ENCODE results near the gene REP15. TPM values are rescaled to one million over a fixed set of nuclear protein-coding genes. Genes with fewer than 3 reads are reported as not detected.
"Not testable (repeated sequence)": the region's sequence is repeated elsewhere in the genome, so short reads cannot be mapped to it uniquely, and the experiment has no call there.

Gene REP15, protein sequence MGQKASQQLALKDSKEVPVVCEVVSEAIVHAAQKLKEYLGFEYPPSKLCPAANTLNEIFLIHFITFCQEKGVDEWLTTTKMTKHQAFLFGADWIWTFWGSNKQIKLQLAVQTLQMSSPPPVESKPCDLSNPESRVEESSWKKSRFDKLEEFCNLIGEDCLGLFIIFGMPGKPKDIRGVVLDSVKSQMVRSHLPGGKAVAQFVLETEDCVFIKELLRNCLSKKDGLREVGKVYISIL
- total RNA-seq, result 1 to 10 TPM; 1.5 to 2.7 TPM
- long read RNA-seq, donor 1, result 0 reads
- long read RNA-seq, donor 2, result 0 reads

DNA sequence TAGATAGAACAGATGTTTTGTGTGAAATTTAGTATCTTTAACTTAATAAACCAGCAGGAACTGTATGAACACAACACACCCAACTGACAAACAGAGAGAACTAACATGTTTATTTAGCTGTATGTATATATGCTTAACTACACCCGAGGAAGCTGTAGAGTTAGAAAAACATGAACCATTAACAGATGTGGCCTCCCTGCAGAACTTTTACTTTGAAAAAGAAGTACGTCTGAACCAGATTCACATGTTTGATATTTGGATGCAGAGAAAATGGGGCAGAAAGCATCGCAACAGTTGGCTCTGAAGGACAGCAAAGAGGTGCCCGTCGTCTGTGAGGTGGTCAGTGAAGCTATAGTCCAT lies at the start of gene REP15:
Gene REP15, plus strand, starts transcription at position 155 of the 360 bp plus-strand sequence. Its CDS starts 116 bp downstream, at position 271.
- no peak for DNase-seq (ENCODE audit: low spot score)
- intact Hi-C loops (cut with DNase I), result no loop called here

GRCh38 chr12:27650011-27650410 lies 46.2 kb upstream of the REP15 start:
- intact Hi-C loops (cut with DNase I), result loop anchor here in 1 of 2 donors (10.0 kb wide), 2 partner anchors 225 to 695 kb away; no protein-coding TSS in a partner anchor
- DNase-seq (ENCODE audit: low spot score), result no peak

DNA sequence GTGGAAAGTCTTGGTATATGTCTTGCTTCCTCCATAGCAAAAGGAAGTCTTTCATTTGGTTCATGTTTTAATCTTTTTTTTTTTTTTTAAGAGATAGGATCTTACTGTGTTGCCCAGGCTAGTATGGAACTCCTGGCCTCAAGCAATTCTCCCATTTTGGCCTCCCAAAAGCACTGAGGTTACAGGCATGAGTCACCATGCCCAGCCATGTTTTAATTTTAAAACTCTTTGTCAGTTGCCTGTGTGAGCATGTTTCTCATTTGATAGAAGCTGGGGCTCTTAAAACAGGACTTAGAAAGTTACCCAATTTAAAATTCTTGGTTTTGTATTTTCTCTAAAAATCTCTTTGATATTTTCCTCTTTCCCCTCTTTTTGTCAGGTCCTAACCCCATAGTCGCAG lies 45.0 kb upstream of the REP15 start:
- intact Hi-C loops (cut with DNase I), result loop anchor here in 1 of 2 donors (10.0 kb wide), 2 partner anchors 226 to 696 kb away; no protein-coding TSS in a partner anchor
- no peak for DNase-seq (ENCODE audit: low spot score)

- DNase-seq (ENCODE audit: low spot score), result no peak
- intact Hi-C loops (cut with DNase I), result loop anchor here (2.0 to 10.0 kb wide), 3 partner anchors 219 to 697 kb away; no protein-coding TSS in a partner anchor
These were observed 44.0 kb upstream of the REP15 start for GRCh38 chr12:27652174-27652763.

GRCh38 chr12:27653661-27654060 lies 42.6 kb upstream of the REP15 start:
- DNase-seq (ENCODE audit: low spot score), result no peak
- intact Hi-C loops (cut with DNase I), result loop anchor here (2.0 to 10.0 kb wide), 3 partner anchors 221 to 699 kb away; no protein-coding TSS in a partner anchor

GRCh38 chr12:27655476-27655875 lies 40.8 kb upstream of the REP15 start:
- DNase-seq (ENCODE audit: low spot score), result not testable (repeated sequence)
- intact Hi-C loops (cut with DNase I), result loop anchor here in 1 of 2 donors (5.0 to 10.0 kb wide), 3 partner anchors 231 to 701 kb away; no protein-coding TSS in a partner anchor

DNA sequence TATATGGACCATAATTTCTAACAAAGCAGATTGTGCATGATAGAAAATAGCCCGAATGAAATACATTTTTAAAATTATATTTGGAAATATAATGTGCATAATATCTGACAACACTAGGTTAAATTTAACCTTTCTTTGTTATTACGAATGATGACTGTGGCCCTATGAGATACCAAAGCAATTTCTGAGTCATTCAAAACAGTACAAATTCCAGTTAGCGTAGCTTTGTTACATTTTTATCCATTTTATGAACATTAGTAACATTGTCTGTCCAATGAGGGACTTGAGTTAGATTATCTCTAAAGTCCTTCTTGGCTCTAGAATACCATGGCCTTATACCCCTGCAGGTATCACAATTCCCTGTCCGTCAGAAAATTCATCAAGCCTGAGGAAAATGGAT lies 39.0 kb upstream of the REP15 start:
- DNase-seq (ENCODE audit: low spot score), result no peak
- intact Hi-C loops (cut with DNase I), result loop anchor here in 1 of 2 donors (5.0 to 10.0 kb wide), 3 partner anchors 232 to 702 kb away; no protein-coding TSS in a partner anchor

- intact Hi-C loops (cut with DNase I), result no loop called here
- no peak for DNase-seq (ENCODE audit: low spot score)
These were observed 30.5 kb upstream of the REP15 start for GRCh38 chr12:27665704-27666103.

GRCh38 chr12:27666510-27666909 lies 29.7 kb upstream of the REP15 start:
- no peak for DNase-seq (ENCODE audit: low spot score)
- intact Hi-C loops (cut with DNase I), result no loop called here

DNA sequence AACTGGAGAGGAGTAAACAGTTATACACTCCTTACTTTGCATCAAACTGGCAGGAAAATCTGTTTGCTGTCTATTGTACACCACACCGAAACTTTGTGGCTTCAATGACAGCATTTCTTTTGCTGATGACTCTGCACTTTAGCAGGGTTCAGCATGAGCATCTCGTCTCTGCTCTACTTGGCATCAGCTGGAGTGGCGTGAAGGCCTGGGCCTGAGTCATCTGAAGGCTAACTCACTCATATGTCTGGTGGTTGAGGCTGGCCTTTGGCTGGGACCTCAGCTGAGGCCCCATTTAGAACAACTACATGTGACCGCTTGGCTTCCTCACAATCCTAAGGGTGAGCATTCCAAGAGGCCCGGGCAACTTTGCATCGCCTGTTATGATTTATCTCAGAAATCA lies 28.7 kb upstream of the REP15 start:
- intact Hi-C loops (cut with DNase I), result no loop called here
- DNase-seq (ENCODE audit: low spot score), result peak; percentile 88

DNA sequence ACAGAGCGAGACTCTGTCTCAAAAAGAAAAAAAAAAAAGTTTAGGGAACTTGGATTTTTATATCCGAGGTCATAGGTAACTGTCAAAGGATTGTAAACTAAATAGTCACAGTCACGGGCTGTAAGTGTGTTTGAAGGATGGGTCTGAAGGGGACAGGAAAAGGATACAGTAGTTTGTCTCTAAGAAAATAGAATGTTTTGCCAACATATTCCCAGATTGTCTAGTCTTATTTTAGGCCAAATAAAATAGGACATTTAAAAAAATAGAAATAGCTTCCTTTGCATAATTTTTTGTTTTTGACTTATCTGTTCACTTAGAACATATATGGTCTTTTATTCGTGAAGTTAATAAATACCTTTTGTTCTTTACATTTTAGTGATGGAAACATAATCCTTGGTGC lies 24.2 kb upstream of the REP15 start:
- no peak for DNase-seq (ENCODE audit: low spot score)
- intact Hi-C loops (cut with DNase I), result no loop called here

- intact Hi-C loops (cut with DNase I), result no loop called here
- no peak for DNase-seq (ENCODE audit: low spot score)
These were observed 23.6 kb upstream of the REP15 start for GRCh38 chr12:27672643-27673042.

DNA sequence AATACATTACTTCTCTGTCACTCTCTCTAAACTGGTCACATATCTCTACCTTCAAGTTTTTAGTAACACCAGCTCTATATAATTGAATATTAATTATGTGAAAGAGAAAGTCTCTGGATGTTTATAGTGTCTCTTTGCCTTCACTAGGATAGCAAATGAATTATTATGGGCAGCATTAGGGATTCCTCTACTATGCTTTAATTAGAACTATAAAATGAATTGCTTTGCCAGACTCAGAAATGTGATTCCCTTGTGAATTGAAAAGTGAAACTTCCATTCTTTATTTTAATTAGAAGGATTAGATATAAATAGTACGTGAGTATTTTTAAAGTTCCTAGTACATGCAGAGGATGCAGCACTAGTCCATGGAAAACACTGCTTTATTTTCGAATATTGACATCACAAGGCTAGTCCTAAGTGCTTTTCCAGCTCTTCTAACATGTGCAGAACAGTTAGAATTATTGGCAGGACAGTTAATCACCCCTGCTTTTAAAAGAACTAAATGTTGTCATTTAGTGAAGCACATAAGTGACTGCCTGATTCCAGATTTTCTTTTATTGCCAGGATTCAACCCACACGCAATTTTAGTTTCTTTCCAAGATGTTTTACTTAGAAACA lies 23.0 kb upstream of the REP15 start:
- intact Hi-C loops (cut with DNase I), result no loop called here
- no peak for DNase-seq (ENCODE audit: low spot score)

DNA sequence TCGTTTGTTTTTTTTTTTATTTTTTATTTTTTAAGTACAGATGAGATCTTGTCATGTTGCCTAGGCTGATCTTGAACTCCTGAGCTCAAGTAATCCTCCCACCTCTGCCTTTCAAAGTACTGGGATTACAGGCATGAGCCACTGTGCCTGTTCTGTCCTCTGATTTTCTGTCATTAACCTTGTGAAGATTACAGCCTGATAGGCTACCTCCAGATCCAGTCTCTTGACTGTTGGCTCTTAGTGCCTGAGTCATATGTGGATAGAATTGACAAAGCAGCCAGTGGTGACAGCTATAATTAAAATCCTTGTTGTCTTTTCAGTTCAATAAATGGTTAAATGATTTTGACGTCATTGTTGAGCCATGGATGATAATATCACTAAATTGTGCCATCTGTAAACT lies 21.3 kb upstream of the REP15 start:
- intact Hi-C loops (cut with DNase I), result no loop called here
- DNase-seq (ENCODE audit: low spot score), result no peak

DNA sequence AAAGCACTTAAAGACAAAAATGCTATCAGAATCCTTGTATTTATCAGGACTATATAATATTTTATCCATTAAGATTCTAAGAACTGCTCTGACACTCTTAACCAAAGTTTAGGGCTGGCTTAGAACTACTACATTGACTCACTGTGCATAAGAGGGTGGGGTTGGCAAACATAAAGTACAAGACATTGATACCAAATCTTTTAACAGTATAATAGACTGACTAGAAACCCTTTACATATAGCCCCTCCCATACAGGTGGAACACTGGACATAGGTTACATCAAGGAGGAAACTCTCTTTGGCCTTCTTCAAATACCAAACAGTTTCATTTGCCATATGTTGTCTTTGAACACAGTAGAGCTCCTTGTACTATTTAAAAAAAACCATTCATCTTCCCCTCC lies 15.6 kb upstream of the REP15 start:
- intact Hi-C loops (cut with DNase I), result no loop called here
- no peak for DNase-seq (ENCODE audit: low spot score)

DNA sequence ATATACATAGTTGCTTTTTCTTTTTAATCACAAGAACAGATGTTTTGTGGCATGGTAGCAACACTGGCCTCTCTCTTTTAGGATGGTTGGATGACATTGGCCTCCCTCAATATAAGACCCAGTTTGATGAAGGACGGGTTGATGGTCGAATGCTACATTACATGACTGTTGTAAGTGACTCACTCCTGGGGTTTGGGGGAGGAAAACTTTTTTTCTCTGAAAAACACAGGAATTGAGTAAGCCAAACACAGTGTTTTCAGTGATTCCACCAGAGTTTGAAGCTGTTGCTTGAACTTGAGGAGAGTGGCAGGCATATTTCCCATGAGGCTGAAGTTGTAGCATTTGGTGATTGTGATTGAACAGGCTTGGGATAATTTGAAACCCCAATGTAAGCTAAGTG lies 13.7 kb upstream of the REP15 start:
- intact Hi-C loops (cut with DNase I), result no loop called here
- no peak for DNase-seq (ENCODE audit: low spot score)

GRCh38 chr12:27685274-27685673 lies 11.0 kb upstream of the REP15 start:
- DNase-seq (ENCODE audit: low spot score), result no peak
- intact Hi-C loops (cut with DNase I), result no loop called here

DNA sequence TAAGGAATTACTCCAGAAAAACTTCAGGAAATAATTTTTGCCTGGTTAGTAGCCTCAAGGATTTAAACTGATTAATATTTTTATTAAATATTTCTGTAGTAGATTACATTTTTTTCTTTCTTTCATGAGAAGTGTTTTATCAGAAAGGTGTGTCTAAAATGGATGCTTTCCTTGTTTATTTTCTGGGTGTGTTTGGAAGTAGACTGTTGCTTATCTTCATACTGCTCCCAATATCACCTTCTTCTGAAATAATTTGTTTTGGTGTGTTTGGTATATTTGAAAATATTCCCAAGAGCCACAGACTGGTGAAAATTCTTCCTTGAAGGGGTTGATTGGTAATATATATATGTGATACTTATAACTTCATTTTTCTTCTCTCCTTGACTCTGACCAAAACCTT lies 10.1 kb upstream of the REP15 start:
- intact Hi-C loops (cut with DNase I), result no loop called here
- no peak for DNase-seq (ENCODE audit: low spot score)

DNA sequence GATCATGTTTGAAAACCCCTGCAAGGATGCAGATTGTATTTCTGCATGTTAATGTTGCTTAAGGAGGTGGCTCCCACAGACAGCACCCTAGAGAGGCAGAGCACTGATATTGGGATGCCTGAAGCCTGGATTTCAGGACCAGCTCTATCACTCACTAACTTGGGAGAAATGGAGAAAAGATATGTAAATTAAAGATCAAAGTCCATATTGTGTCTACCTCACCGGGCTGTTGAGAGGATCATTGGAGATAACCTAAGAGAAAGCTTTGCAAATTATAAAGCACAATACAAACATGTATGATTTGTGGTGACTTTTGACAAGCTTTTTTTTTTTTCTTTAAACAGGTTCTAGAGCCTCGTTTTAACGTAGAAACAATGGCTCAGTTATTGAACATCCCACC lies 7.6 kb upstream of the REP15 start:
- DNase-seq (ENCODE audit: low spot score), result no peak
- intact Hi-C loops (cut with DNase I), result no loop called here

DNA sequence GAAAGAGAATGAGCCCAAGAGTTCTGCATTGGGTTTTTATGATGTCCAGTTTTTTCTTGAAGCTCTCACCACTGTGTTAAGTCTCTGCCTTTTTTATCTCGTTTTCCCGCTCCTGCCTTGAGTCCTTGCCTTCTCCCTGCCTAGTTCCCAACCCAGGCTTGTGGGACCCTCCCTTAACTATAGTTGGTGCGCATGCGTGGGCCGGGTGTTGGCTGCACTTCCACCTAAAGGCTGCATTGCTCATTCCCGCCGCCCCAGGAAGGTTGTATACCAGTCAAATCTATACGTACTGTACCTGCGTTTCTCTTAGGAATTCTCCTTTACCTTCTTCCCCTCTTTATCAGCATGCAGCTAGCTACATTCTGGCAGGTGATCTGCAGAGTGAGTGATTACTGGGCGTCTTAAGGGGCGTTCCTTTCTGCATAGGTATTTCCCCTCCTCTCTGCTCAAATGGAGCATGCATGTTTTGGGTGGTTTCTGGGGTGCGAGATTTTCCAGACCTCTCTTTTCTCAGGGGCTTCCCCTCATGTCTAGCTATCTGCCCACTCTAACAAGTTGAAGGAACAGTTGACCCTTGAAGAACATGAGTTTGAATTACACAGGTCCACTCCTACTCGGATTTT lies 6.6 kb upstream of the REP15 start:
- intact Hi-C loops (cut with DNase I), result no loop called here
- DNase-seq (ENCODE audit: low spot score), result no peak

Data from posterior vena cava (tissue), 2 donors.